PC-9 (cell line): Measurements from ENCODE around the gene VWA3A. TPM values are rescaled to one million over a fixed set of nuclear protein-coding genes. Genes with fewer than 3 reads are reported as not detected.
"Not testable (repeated sequence)": the region's sequence is repeated elsewhere in the genome, so short reads cannot be mapped to it uniquely, and the experiment has no call there.

Experiments
- BruUV-seq: library from RNA; stranded (reverse); fragments of 400-500 nt; replicated peaks from 2 replicates; lab custom pipeline; 2021; lab: Mats Ljungman, UMichigan
- CTCF ChIA-PET: fragments of 300-600 bp; sonication (Branson Sonifier 250); formaldehyde crosslinking; loops from one replicate; lab custom pipeline; 2022; ENCODE audit warnings: antibody characterized with exemption; lab: Charles Lee
- POLR2A ChIA-PET: fragments of 300-600 bp; sonication (Branson Sonifier 250); formaldehyde crosslinking; loops from one replicate; lab custom pipeline; 2022; ENCODE audit warnings: antibody characterized with exemption; ENCODE audit not compliant: unreplicated experiment; lab: Charles Lee
- DNase-seq, 2 experiments: peaks; one replicate each; pipeline versions ENCODE4 v3.0.0 to v3.0.0-alpha.2; 2015 to 2022; ENCODE audit warnings: mixed read lengths in 1 of 2
- H2AFZ ChIP-seq: fragments of 200-600 bp; sonication (generic); 2 replicates; pipeline ENCODE4 v1.8.1; 2017; ENCODE audit warnings: antibody characterized with exemption
- H3F3A ChIP-seq: fragments of 200-600 bp; sonication (generic); 2 replicates; pipeline ENCODE4 v1.8.1; 2017; ENCODE audit warnings: antibody characterized with exemption, mild to moderate bottlenecking, low read depth; ENCODE audit not compliant: insufficient read depth
- H3K27ac ChIP-seq: fragments of 200-600 bp; sonication (generic); 2 replicates; pipeline ENCODE4 v1.6.1; 2016; ENCODE audit warnings: mixed run types
- H3K27me3 ChIP-seq: fragments of 200-600 bp; sonication (generic); 2 replicates; pipeline ENCODE4 v1.6.1; 2016; ENCODE audit warnings: low read depth, mixed run types; ENCODE audit not compliant: insufficient read depth
- H3K36me3 ChIP-seq: fragments of 200-600 bp; sonication (generic); 2 replicates; pipeline ENCODE4 v1.6.1; 2016; ENCODE audit warnings: low read depth, mixed run types
- H3K4me1 ChIP-seq: fragments of 200-600 bp; sonication (generic); replicated peaks from 2 replicates; pipeline ENCODE4 v1.6.1; 2016; ENCODE audit warnings: mixed run types; ENCODE audit not compliant: insufficient read depth
- H3K4me2 ChIP-seq: fragments of 200-600 bp; sonication (generic); 2 replicates; pipeline ENCODE4 v1.6.1; 2017; ENCODE audit warnings: mixed run types
- H3K4me3 ChIP-seq: fragments of 200-600 bp; sonication (generic); 2 replicates; pipeline ENCODE4 v1.6.1; 2016; ENCODE audit warnings: mixed run types
- H3K79me2 ChIP-seq: fragments of 200-600 bp; sonication (generic); 2 replicates; pipeline ENCODE4 v1.6.1; 2017; ENCODE audit warnings: low read depth, mixed run types
- H3K9me2 ChIP-seq: fragments of 200-600 bp; sonication (generic); 2 replicates; pipeline ENCODE4 v1.8.1; 2017; ENCODE audit warnings: mild to moderate bottlenecking; ENCODE audit not compliant: insufficient read depth
- H3K9me3 ChIP-seq: fragments of 200-600 bp; sonication (generic); 2 replicates; pipeline ENCODE4 v1.8.1; 2016; ENCODE audit warnings: low read depth; ENCODE audit not compliant: insufficient read depth
- H4K20me1 ChIP-seq: fragments of 200-600 bp; sonication (generic); 2 replicates; pipeline ENCODE4 v1.8.1; 2017; ENCODE audit not compliant: insufficient read depth
- CTCF ChIP-seq: fragments of 200-600 bp; sonication (generic); conservative IDR thresholded peaks from 2 replicates; pipeline ENCODE4 v1.6.1; 2017; ENCODE audit warnings: mixed run types, antibody characterized with exemption, mild to moderate bottlenecking, moderate library complexity
- EZH2 ChIP-seq: fragments of 200-600 bp; sonication (generic); IDR thresholded peaks from 2 replicates; pipeline ENCODE4 v1.8.0; 2017; ENCODE audit warnings: antibody characterized with exemption, low read depth
- intact Hi-C: fragments of 100-400 bp; cut with micrococcal nuclease; formaldehyde crosslinking; loops from one replicate; pipeline ENCODE4 v1.10.0; 2022; ENCODE audit not compliant: unreplicated experiment
- total RNA-seq: library from RNA; stranded (reverse); gene quantifications from 2 replicates; pipeline ENCODE4 v1.2.3, GENCODE V29; 2021

The VWA3A gene
- total RNA-seq, 1 experiment from 2014 or later: 0.83 TPM

- Histone ChIP-seq H3K4me2 (no peak overlapping the region), H3K9me3 (no peaks in the 10 kb centered on the region), H2AFZ (no peak overlapping the region), H3K79me2 (no peaks in the 10 kb centered on the region), H4K20me1 (no peaks in the 10 kb centered on the region), H3K36me3 (no peaks in the 10 kb centered on the region), H3F3A (no peaks in the 10 kb centered on the region), H3K9me2 (no peaks in the 10 kb centered on the region), H3K4me3 (no peak overlapping the region), H3K27me3 (peaks cover 27% of the 10 kb centered on the region), H3K27ac (no peak overlapping the region), H3K4me1 (no peaks in the 10 kb centered on the region)
- ChIA-PET POLR2A (interaction anchor here (0.9 kb wide), 1 partner anchor 62 kb away, joined by 5 read pairs; no protein-coding TSS in a partner anchor), CTCF (interaction anchor here (0.6 kb wide), 1 partner anchor 108 kb away, joined by 4 read pairs; no protein-coding TSS in a partner anchor)
- no TSS peak for BruUV-seq
- DNase-seq: no peak
- no peak for TF ChIP-seq CTCF
- TF ChIP-seq EZH2: no peak
- intact Hi-C loops: no loop called here
Observed at GRCh38 chr16:22126037-22126558, 33.8 kb downstream of the VWA3A start.

GRCh38 chr16:22128537-22128936 lies 36.2 kb downstream of the VWA3A start:
- H3K4me1 ChIP-seq, H3K36me3 ChIP-seq: not testable (repeated sequence)

GRCh38 chr16:22130528-22130927 lies 38.2 kb downstream of the VWA3A start:
- no peaks in the 10 kb centered on the region for H3F3A ChIP-seq
- no peak overlapping the region for H3K4me2 ChIP-seq
- no peaks in the 10 kb centered on the region for H3K36me3 ChIP-seq
- TF ChIP-seq CTCF (no peak), EZH2 (no peak)
- no peaks in the 10 kb centered on the region for H3K9me3 ChIP-seq
- H3K27ac ChIP-seq: no peak overlapping the region
- intact Hi-C loops: no loop called here
- no peak for DNase-seq
- H4K20me1 ChIP-seq: no peaks in the 10 kb centered on the region
- POLR2A ChIA-PET: no interaction called here
- H2AFZ ChIP-seq: no peak overlapping the region
- CTCF ChIA-PET: no interaction called here
- no peak overlapping the region for H3K4me3 ChIP-seq
- peaks cover 29% of the 10 kb centered on the region for H3K27me3 ChIP-seq
- H3K9me2 ChIP-seq: no peaks in the 10 kb centered on the region
- no peaks in the 10 kb centered on the region for H3K4me1 ChIP-seq
- no peaks in the 10 kb centered on the region for H3K79me2 ChIP-seq
- no TSS peak for BruUV-seq

More at GRCh38 chr16:22128537-22128936, 36.2 kb downstream of the VWA3A start:
- H3K27ac ChIP-seq, H3K9me3 ChIP-seq, H3K79me2 ChIP-seq, POLR2A ChIA-PET, intact Hi-C loops, BruUV-seq, H4K20me1 ChIP-seq, H3K9me2 ChIP-seq, H3K4me2 ChIP-seq, DNase-seq, H2AFZ ChIP-seq, CTCF ChIA-PET, H3K4me3 ChIP-seq, H3F3A ChIP-seq: not testable (repeated sequence)
- peaks cover 27% of the 10 kb centered on the region for H3K27me3 ChIP-seq

GRCh38 chr16:22132801-22133200 lies 40.5 kb downstream of the VWA3A start:
- no peak for TF ChIP-seq EZH2
- no peak for TF ChIP-seq CTCF
- no peak overlapping the region for H3K4me2 ChIP-seq
- H3K36me3 ChIP-seq: no peaks in the 10 kb centered on the region
- no peaks in the 10 kb centered on the region for H4K20me1 ChIP-seq
- no peak for DNase-seq
- H3K27me3 ChIP-seq: peaks cover 33% of the 10 kb centered on the region
- H3K9me3 ChIP-seq: no peaks in the 10 kb centered on the region
- no peaks in the 10 kb centered on the region for H3K9me2 ChIP-seq
- CTCF ChIA-PET: interaction anchor here (0.5 kb wide), 1 partner anchor 857 kb away, joined by 3 read pairs; no protein-coding TSS in a partner anchor
- POLR2A ChIA-PET: no interaction called here
- no peak overlapping the region for H2AFZ ChIP-seq
- no peaks in the 10 kb centered on the region for H3F3A ChIP-seq
- no peaks in the 10 kb centered on the region for H3K79me2 ChIP-seq
- no TSS peak for BruUV-seq
- no peaks in the 10 kb centered on the region for H3K4me1 ChIP-seq
- intact Hi-C loops: no loop called here
- no peak overlapping the region for H3K4me3 ChIP-seq
- no peak overlapping the region for H3K27ac ChIP-seq
